Measurements from ENCODE around the gene FHAD1. TPM values are rescaled to one million over a fixed set of nuclear protein-coding genes. Genes with fewer than 3 reads are reported as not detected.

The FHAD1 gene
- total and polyA plus RNA-seq, 2 of the 13 experiments (the other 11 are each of a cell fraction or from before 2014, with no cell fraction given): not detected

GRCh38 chr1:15409388-15410222, 162.6 kb downstream of the FHAD1 start, which contains the start of gene EFHD2 (continued):
- TF ChIP-seq BRF2 (CRISPR knock-in tag; IDR thresholded peaks at IDR 0.05) (no peak), CTCF (CRISPR knock-in tag; IDR thresholded peaks at IDR 0.05) (peak; percentile 16; the same call in 1 of the 2 replicates), NRL (CRISPR knock-in tag; IDR thresholded peaks at IDR 0.05; ENCODE audit: borderline replicate concordance) (no peak), ZNF441 (CRISPR knock-in tag; IDR thresholded peaks at IDR 0.05; ENCODE audit: borderline replicate concordance) (no peak), HIVEP1 (CRISPR knock-in tag; IDR thresholded peaks at IDR 0.05) (no peak), POLR2G (IDR thresholded peaks at IDR 0.05; ENCODE audit: low read depth, low read length) (peak; percentile 71), ZNF510 (CRISPR knock-in tag; IDR thresholded peaks at IDR 0.05; ENCODE audit: low read depth) (no peak), ZFX (CRISPR knock-in tag; IDR thresholded peaks at IDR 0.05; ENCODE audit: low read depth) (peak; percentile 72), SMC3 (IDR thresholded peaks at IDR 0.05; ENCODE audit: low read length) (no peak), SP5 (CRISPR knock-in tag; IDR thresholded peaks at IDR 0.05; ENCODE audit: borderline replicate concordance, low read depth) (no peak), MAFG (CRISPR knock-in tag; IDR thresholded peaks at IDR 0.05) (no peak), MAZ (IDR thresholded peaks at IDR 0.05; ENCODE audit: borderline replicate concordance, low read depth, low read length) (no peak), MAZ (CRISPR knock-in tag; IDR thresholded peaks at IDR 0.05; ENCODE audit: low read depth) (peak; percentile 60; the same call in 1 of the 2 replicates), ZNF383 (CRISPR knock-in tag; IDR thresholded peaks at IDR 0.05; ENCODE audit: borderline replicate concordance) (no peak), SOX5 (CRISPR knock-in tag; IDR thresholded peaks at IDR 0.05; ENCODE audit: borderline replicate concordance) (no peak), HDAC1 (CRISPR knock-in tag; IDR thresholded peaks at IDR 0.05) (no peak), HNRNPH1 (optimal IDR thresholded peaks at IDR 0.05; ENCODE audit: low read depth, low read length) (no peak), HMGA1 (CRISPR knock-in tag; conservative IDR thresholded peaks at IDR 0.05) (no peak), THYN1 (CRISPR knock-in tag; IDR thresholded peaks at IDR 0.05; ENCODE audit: borderline replicate concordance, low read depth) (no peak), UBTF (CRISPR knock-in tag; IDR thresholded peaks at IDR 0.05) (peak; percentile 30; the same call in 1 of the 2 replicates), PHB2 (IDR thresholded peaks at IDR 0.05; ENCODE audit: partially characterized antibody) (no peak), NCOR1 (IDR thresholded peaks at IDR 0.05; ENCODE audit: borderline replicate concordance, low read length) (no peak), BRCA1 (CRISPR knock-in tag; IDR thresholded peaks at IDR 0.05) (no peak), ZSCAN22 (CRISPR knock-in tag; IDR thresholded peaks at IDR 0.05) (no peak), ZFP82 (CRISPR knock-in tag; IDR thresholded peaks at IDR 0.05; ENCODE audit: borderline replicate concordance) (no peak), HNRNPLL (IDR thresholded peaks at IDR 0.05; ENCODE audit: low read depth, low read length, poor library complexity, severe bottlenecking) (no peak)

All from HepG2 (cell line).